Sigmoid colon (tissue), 7 donors: ENCODE data around the gene MUSK. TPM values are rescaled to one million over a fixed set of nuclear protein-coding genes. Genes with fewer than 3 reads are reported as not detected.

Source experiments
- DNase-seq: peaks from one replicate; pipeline ENCODE4 v3.0.0-alpha.2; 2019
- H3K27ac ChIP-seq, 4 donors: fragments of 200-600 bp; sonication (generic); one replicate each; pipeline ENCODE4 v1.5.1; 2016 to 2019; ENCODE audit warnings: mild to moderate bottlenecking in 1 of 4
- H3K27me3 ChIP-seq, 3 donors: fragments of 200-600 bp; sonication (generic); one replicate each; pipeline ENCODE4 v1.5.1; 2019; ENCODE audit warnings: mild to moderate bottlenecking in 1 of 3
- H3K36me3 ChIP-seq, 4 donors: fragments of 200-600 bp; sonication (generic); one replicate each; pipeline ENCODE4 v1.5.1; 2016 to 2019
- H3K4me1 ChIP-seq, 4 donors: fragments of 200-600 bp; sonication (generic); one replicate each; pipeline ENCODE4 v1.5.1; 2017 to 2019
- H3K4me3 ChIP-seq, 4 donors: fragments of 200-600 bp; sonication (generic); one replicate each; pipeline ENCODE4 v1.5.1; 2017 to 2019; ENCODE audit warnings: mild to moderate bottlenecking in 2 of 4, moderate library complexity in 1 of 4
- H3K9me3 ChIP-seq, 4 donors: fragments of 200-600 bp in 3 of 4; sonication (generic) in 3 of 4; one replicate each; pipeline versions ENCODE4 v1.5.1 to v1.6.1; 2013 to 2019
- CTCF ChIP-seq, 4 experiments: fragments of 450-650 bp in 3 of 4; fragments of 200-600 bp in 1 of 4; IDR thresholded peaks; one replicate each; pipeline ENCODE4 v1.5.1; 2016 to 2019; ENCODE audit warnings: antibody characterized with exemption in 4 of 4, mild to moderate bottlenecking in 3 of 4, moderate library complexity in 2 of 4
- EP300 ChIP-seq, 4 donors: sonication (generic); formaldehyde crosslinking; IDR thresholded peaks; one replicate each; pipeline ENCODE4 v1.6.1; 2017; ENCODE audit warnings: antibody characterized with exemption in 4 of 4
- POLR2A ChIP-seq, 2 donors: fragments of 450-650 bp; IDR thresholded peaks; one replicate each; pipeline ENCODE4 v1.6.1; 2016; ENCODE audit warnings: antibody characterized with exemption in 2 of 2, mild to moderate bottlenecking in 2 of 2, moderate library complexity in 2 of 2
- POLR2AphosphoS5 ChIP-seq, 4 donors: sonication (generic); formaldehyde crosslinking; IDR thresholded peaks; one replicate each; pipeline ENCODE4 v1.6.1; 2017; ENCODE audit warnings: antibody characterized with exemption in 4 of 4
- WGBS, 2 donors: extraction: QIAGEN DNeasy Blood & Tissue Kit; methylation state at CpG; one replicate each; pipeline ENCODE4 v1.1.7; 2013; 5-methylcytosine and 5-hydroxymethylcytosine counted together
- intact Hi-C: fragments of 100-400 bp; cut with DNase I; formaldehyde crosslinking; loops from one replicate; pipeline ENCODE4 v1.15.1; 2023
- polyA plus RNA-seq, 3 donors: library from polyadenylated mRNA; stranded (reverse); fragments of 200-250 nt; gene quantifications; one replicate each; pipeline ENCODE4 v1.2.3, GENCODE V29; 2013
- total RNA-seq, 4 donors: library from RNA; depleted of rRNA; stranded (reverse); fragments of >200 nt; gene quantifications; one replicate each; pipeline ENCODE4 v1.1.0, GENCODE V29; 2016
- donor health status: healthy with polysubstance abuse.
- donor health status: Bipolar disorder and iron deficiency.
- donor health status: healthy.

The MUSK gene
- total RNA-seq, result 1 to 10 TPM; 1.6 to 9.7 (median 7.2) TPM
- polyA plus RNA-seq, result 1 to 10 TPM in 2 of 3 donors, under 1 TPM in 1; 0.46 to 2.3 (median 1.2) TPM

- no peaks in the 10 kb centered on the region for H3K9me3 ChIP-seq
- DNase-seq, result no peak
- no peaks in the 10 kb centered on the region for H3K36me3 ChIP-seq
- peak within 1 kb of the TSS in 3 of 4 donors; percentile 9 to 30 (median 9) for H3K4me3 ChIP-seq
- H3K4me1 ChIP-seq, result peaks cover 0 to 15% (median 10%) of the 10 kb centered on the region in 4 donors
- H3K27ac ChIP-seq, result peak within 1 kb of the TSS; percentile 3 to 59 (median 28)
- WGBS, 2 donors, result 73 to 90% methylated on average over 8 of the region's 8 CpGs
- TF ChIP-seq CTCF (IDR thresholded peaks at IDR 0.05), result no peak
- TF ChIP-seq EP300 (IDR thresholded peaks at IDR 0.05), result no peak
- TF ChIP-seq POLR2AphosphoS5 (IDR thresholded peaks at IDR 0.05), result no peak
- TF ChIP-seq POLR2A (IDR thresholded peaks at IDR 0.05), result no peak
- no peaks in the 10 kb centered on the region for H3K27me3 ChIP-seq
- intact Hi-C loops, result no loop called here
These were observed at the start of gene MUSK for GRCh38 chr9:110668570-110669167. MUSK (plus strand) TSS chr9:110668791; CDS start chr9:110668905, 114 bp downstream.

- TF ChIP-seq CTCF (IDR thresholded peaks at IDR 0.05) (no peak), POLR2A (IDR thresholded peaks at IDR 0.05) (no peak), EP300 (IDR thresholded peaks at IDR 0.05) (no peak), POLR2AphosphoS5 (IDR thresholded peaks at IDR 0.05) (no peak)
- Histone ChIP-seq H3K27ac (no peak overlapping the region), H3K9me3 (no peaks in the 10 kb centered on the region), H3K36me3 (no peaks in the 10 kb centered on the region), H3K4me3 (no peak overlapping the region), H3K4me1 (no peaks in the 10 kb centered on the region), H3K27me3 (no peaks in the 10 kb centered on the region)
- no peak for DNase-seq
- intact Hi-C loops, result loop anchor here (10.0 kb wide), 1 partner anchor 715 kb away; no protein-coding TSS in a partner anchor
These were observed 48.8 kb upstream of the MUSK start for GRCh38 chr9:110619831-110620230.

GRCh38 chr9:110620726-110621125, 47.9 kb upstream of the MUSK start:
- no peak overlapping the region for H3K27ac ChIP-seq
- no peaks in the 10 kb centered on the region for H3K27me3 ChIP-seq
- WGBS, 2 donors, result 69% methylated on average over 3 of the region's 3 CpGs
- H3K4me1 ChIP-seq, result no peaks in the 10 kb centered on the region
- intact Hi-C loops, result loop anchor here (10.0 kb wide), 1 partner anchor 716 kb away; no protein-coding TSS in a partner anchor
- DNase-seq, result no peak
- H3K4me3 ChIP-seq, result no peak overlapping the region
- no peaks in the 10 kb centered on the region for H3K36me3 ChIP-seq
- no peaks in the 10 kb centered on the region for H3K9me3 ChIP-seq
- TF ChIP-seq EP300 (IDR thresholded peaks at IDR 0.05) (no peak), POLR2AphosphoS5 (IDR thresholded peaks at IDR 0.05) (no peak), POLR2A (IDR thresholded peaks at IDR 0.05) (no peak), CTCF (IDR thresholded peaks at IDR 0.05) (no peak)

DNA sequence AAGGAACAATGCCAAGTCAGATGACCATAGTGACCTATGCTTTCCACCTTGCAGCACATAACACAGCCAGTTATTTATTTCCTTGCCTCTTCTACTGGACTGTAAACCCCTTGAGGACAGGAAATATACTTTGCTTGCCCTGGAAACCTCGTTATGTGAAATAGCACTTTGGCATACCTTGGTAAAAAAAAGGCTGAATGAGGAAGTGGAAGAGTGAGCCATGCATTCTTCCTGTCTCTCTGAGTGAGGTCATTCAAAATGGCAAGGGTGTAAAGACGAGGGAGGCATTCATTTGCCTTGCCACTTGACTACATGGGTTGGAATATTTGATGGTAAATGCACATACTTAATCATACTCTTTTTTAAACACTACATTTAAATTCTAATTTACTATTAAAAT, 46.2 kb upstream of the MUSK start:
- Histone ChIP-seq H3K36me3 (no peaks in the 10 kb centered on the region), H3K27ac (no peak overlapping the region), H3K4me3 (no peak overlapping the region), H3K27me3 (no peaks in the 10 kb centered on the region), H3K9me3 (no peaks in the 10 kb centered on the region), H3K4me1 (peaks cover 0 to 9% (median 2%) of the 10 kb centered on the region in 4 donors)
- DNase-seq, result no peak
- 61 to 65% methylated on average over 2 of the region's 2 CpGs for WGBS, 2 donors
- intact Hi-C loops, result loop anchor here (2.0 to 10.0 kb wide), 2 partner anchors 438 to 718 kb away; no protein-coding TSS in a partner anchor
- TF ChIP-seq EP300 (IDR thresholded peaks at IDR 0.05) (no peak), POLR2A (IDR thresholded peaks at IDR 0.05) (no peak), POLR2AphosphoS5 (IDR thresholded peaks at IDR 0.05) (no peak), CTCF (IDR thresholded peaks at IDR 0.05) (no peak)
